Measurements from ENCODE around the gene FCRL2.
A peak's percentile ranks its signal among the peaks of the same experiment; 100 is the strongest.

The FCRL2 gene

GRCh38 chr1:157725221-157725577 lies 51.7 kb downstream of the FCRL2 start:
- peaks cover 36% of the 10 kb centered on the region for H3K4me1 ChIP-seq (ENCODE audit: low read length)
- H3K4me2 ChIP-seq (ENCODE audit: low read length), result peak overlapping the region; percentile 74
- no peak overlapping the region for H2AFZ ChIP-seq (ENCODE audit: low read depth, low read length)
- H3K9ac ChIP-seq (ENCODE audit: low read length), result 0 out of 2 replicates have a peak overlapping the region, but pooled peaks have one; percentile 14
- H3K4me3 ChIP-seq (ENCODE audit: low read length), result 0 out of 2 replicates have a peak overlapping the region, but pooled peaks have one; percentile 3
- H3K79me2 ChIP-seq (ENCODE audit: low read length), result no peaks in the 10 kb centered on the region
- no peaks in the 10 kb centered on the region for H3K27me3 ChIP-seq (ENCODE audit: low read depth, low read length)
- H3K9me3 ChIP-seq (ENCODE audit: insufficient read depth, low read length), result peaks cover 25% of the 10 kb centered on the region
- peak overlapping the region; percentile 77 for H3K27ac ChIP-seq (ENCODE audit: low read length)
- H3K36me3 ChIP-seq (replicated peaks; ENCODE audit: low read depth, low read length), result peaks cover 22% of the 10 kb centered on the region
- TF ChIP-seq EZH2phosphoT487 (IDR thresholded peaks at IDR 0.05; ENCODE audit: low read depth), result no peak
- TF ChIP-seq, protein P1, sequence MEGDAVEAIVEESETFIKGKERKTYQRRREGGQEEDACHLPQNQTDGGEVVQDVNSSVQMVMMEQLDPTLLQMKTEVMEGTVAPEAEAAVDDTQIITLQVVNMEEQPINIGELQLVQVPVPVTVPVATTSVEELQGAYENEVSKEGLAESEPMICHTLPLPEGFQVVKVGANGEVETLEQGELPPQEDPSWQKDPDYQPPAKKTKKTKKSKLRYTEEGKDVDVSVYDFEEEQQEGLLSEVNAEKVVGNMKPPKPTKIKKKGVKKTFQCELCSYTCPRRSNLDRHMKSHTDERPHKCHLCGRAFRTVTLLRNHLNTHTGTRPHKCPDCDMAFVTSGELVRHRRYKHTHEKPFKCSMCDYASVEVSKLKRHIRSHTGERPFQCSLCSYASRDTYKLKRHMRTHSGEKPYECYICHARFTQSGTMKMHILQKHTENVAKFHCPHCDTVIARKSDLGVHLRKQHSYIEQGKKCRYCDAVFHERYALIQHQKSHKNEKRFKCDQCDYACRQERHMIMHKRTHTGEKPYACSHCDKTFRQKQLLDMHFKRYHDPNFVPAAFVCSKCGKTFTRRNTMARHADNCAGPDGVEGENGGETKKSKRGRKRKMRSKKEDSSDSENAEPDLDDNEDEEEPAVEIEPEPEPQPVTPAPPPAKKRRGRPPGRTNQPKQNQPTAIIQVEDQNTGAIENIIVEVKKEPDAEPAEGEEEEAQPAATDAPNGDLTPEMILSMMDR (IDR thresholded peaks at IDR 0.05; ENCODE audit: low read depth, low read length), result no peak
- H4K20me1 ChIP-seq (ENCODE audit: insufficient read depth, low read length), result no peaks in the 10 kb centered on the region

DNA sequence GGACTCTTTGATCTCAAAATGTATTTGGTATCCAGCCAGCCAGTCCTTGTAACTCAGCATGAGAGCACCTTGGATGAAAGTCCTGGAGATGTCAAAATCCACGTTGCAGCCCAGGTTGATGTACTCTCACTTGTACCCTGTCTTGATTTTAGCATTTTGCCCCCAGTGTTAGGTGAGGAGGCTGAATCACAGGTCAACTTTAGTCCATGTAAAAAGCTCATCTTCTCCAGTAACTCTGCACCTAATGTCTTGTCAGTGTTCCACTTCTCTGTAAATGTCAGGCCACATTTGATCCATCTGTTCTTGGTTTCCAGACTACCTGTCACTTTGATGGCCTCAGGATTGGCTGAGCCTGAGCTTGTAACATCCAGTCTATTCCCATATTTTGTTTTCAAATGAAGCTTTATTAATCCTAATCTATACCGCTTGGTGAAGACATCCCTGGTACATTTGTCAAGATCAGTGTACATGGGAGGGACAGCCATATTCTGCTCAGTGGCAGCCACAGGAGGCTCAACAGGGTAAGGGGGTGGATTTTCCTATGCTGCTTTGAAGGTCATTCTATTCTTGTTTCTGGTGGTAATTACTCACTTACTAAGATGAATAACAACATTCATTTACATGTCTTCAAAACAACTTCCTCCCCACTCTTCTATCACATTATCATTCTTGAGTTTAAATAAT lies 52.3 kb downstream of the FCRL2 start:
- no peak overlapping the region for H3K9ac ChIP-seq (ENCODE audit: low read length)
- no peak overlapping the region for H3K4me3 ChIP-seq (ENCODE audit: low read length)
- H3K27ac ChIP-seq (ENCODE audit: low read length), result peak overlapping the region; percentile 77
- peaks cover 25% of the 10 kb centered on the region for H3K9me3 ChIP-seq (ENCODE audit: insufficient read depth, low read length)
- H3K79me2 ChIP-seq (ENCODE audit: low read length), result no peaks in the 10 kb centered on the region
- no peak overlapping the region for H2AFZ ChIP-seq (ENCODE audit: low read depth, low read length)
- H3K4me1 ChIP-seq (ENCODE audit: low read length), result peaks cover 35% of the 10 kb centered on the region
- peak overlapping the region; percentile 13; the same call in 1 of the 2 replicates for H3K4me2 ChIP-seq (ENCODE audit: low read length)
- no peak for TF ChIP-seq EZH2phosphoT487 (IDR thresholded peaks at IDR 0.05; ENCODE audit: low read depth)
- TF ChIP-seq, protein P1 (IDR thresholded peaks at IDR 0.05; ENCODE audit: low read depth, low read length), result no peak
- H3K36me3 ChIP-seq (replicated peaks; ENCODE audit: low read depth, low read length), result peaks cover 22% of the 10 kb centered on the region
- H3K27me3 ChIP-seq (ENCODE audit: low read depth, low read length), result no peaks in the 10 kb centered on the region
- H4K20me1 ChIP-seq (ENCODE audit: insufficient read depth, low read length), result no peaks in the 10 kb centered on the region

DNA sequence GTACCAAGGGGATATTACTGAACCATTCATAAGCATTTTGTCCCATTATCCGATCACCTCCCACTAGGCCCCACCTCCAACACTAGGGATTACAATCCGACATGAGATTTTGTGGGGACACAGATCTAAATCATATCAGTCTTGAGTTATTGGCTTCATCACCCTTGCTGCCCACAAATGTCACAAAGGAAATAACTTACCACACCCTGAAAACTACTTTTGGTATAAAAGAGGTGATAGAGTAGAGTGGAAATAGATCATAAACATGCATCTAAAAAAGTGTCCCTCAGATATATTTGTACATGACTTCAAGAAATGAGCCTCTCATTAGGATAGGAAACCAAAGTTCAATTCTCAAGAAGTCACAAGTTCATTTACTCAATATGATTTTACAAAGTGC lies 53.8 kb downstream of the FCRL2 start:
- Histone ChIP-seq H3K27ac (ENCODE audit: low read length) (no peak overlapping the region), H3K9ac (ENCODE audit: low read length) (no peak overlapping the region), H4K20me1 (ENCODE audit: insufficient read depth, low read length) (no peaks in the 10 kb centered on the region), H3K79me2 (ENCODE audit: low read length) (no peaks in the 10 kb centered on the region), H2AFZ (ENCODE audit: low read depth, low read length) (no peak overlapping the region), H3K9me3 (ENCODE audit: insufficient read depth, low read length) (peaks cover 25% of the 10 kb centered on the region), H3K4me1 (ENCODE audit: low read length) (peaks cover 35% of the 10 kb centered on the region), H3K36me3 (replicated peaks; ENCODE audit: low read depth, low read length) (peaks cover 22% of the 10 kb centered on the region), H3K27me3 (ENCODE audit: low read depth, low read length) (no peaks in the 10 kb centered on the region), H3K4me2 (ENCODE audit: low read length) (no peak overlapping the region), H3K4me3 (ENCODE audit: low read length) (no peak overlapping the region)
- TF ChIP-seq EZH2phosphoT487 (IDR thresholded peaks at IDR 0.05; ENCODE audit: low read depth), result no peak
- TF ChIP-seq, protein P1 (IDR thresholded peaks at IDR 0.05; ENCODE audit: low read depth, low read length), result no peak

- peaks cover 22% of the 10 kb centered on the region for H3K36me3 ChIP-seq (replicated peaks; ENCODE audit: low read depth, low read length)
- H3K4me3 ChIP-seq (ENCODE audit: low read length), result no peak overlapping the region
- no peaks in the 10 kb centered on the region for H3K79me2 ChIP-seq (ENCODE audit: low read length)
- H3K9ac ChIP-seq (ENCODE audit: low read length), result no peak overlapping the region
- H3K4me2 ChIP-seq (ENCODE audit: low read length), result no peak overlapping the region
- H3K27me3 ChIP-seq (ENCODE audit: low read depth, low read length), result no peaks in the 10 kb centered on the region
- H3K9me3 ChIP-seq (ENCODE audit: insufficient read depth, low read length), result peaks cover 25% of the 10 kb centered on the region
- H3K27ac ChIP-seq (ENCODE audit: low read length), result no peak overlapping the region
- TF ChIP-seq, protein P1 (IDR thresholded peaks at IDR 0.05; ENCODE audit: low read depth, low read length), result no peak
- no peak for TF ChIP-seq EZH2phosphoT487 (IDR thresholded peaks at IDR 0.05; ENCODE audit: low read depth)
- H2AFZ ChIP-seq (ENCODE audit: low read depth, low read length), result no peak overlapping the region
- no peaks in the 10 kb centered on the region for H4K20me1 ChIP-seq (ENCODE audit: insufficient read depth, low read length)
- peaks cover 25% of the 10 kb centered on the region for H3K4me1 ChIP-seq (ENCODE audit: low read length)
These were observed 54.9 kb downstream of the FCRL2 start for GRCh38 chr1:157721985-157722384.
